MM.1S (cell line): ENCODE data around the gene CDK12.

Source experiments
- DNase-seq: peaks from one replicate; pipeline ENCODE4 v3.0.0-alpha.2; 2015
- H2AFZ ChIP-seq: fragments of 300-600 bp; sonication (generic); 2 replicates; pipeline ENCODE4 v1.6.0; 2016; ENCODE audit warnings: antibody characterized with exemption, low read length
- H3F3A ChIP-seq: fragments of 300-600 bp; sonication (generic); 2 replicates; pipeline ENCODE4 v1.6.1; 2016; ENCODE audit warnings: mild to moderate bottlenecking, antibody characterized with exemption, low read length, moderate library complexity, mixed read lengths; ENCODE audit not compliant: insufficient read depth
- H3K27ac ChIP-seq: fragments of 300-600 bp; sonication (generic); 2 replicates; pipeline ENCODE4 v1.5.1; 2016; ENCODE audit warnings: mild to moderate bottlenecking, low read length
- H3K27me3 ChIP-seq: fragments of 300-600 bp; sonication (generic); replicated peaks from 2 replicates; pipeline ENCODE4 v1.6.0; 2016; ENCODE audit warnings: low read length; ENCODE audit not compliant: insufficient read depth
- H3K36me3 ChIP-seq: fragments of 300-600 bp; sonication (generic); replicated peaks from 2 replicates; pipeline ENCODE4 v1.6.1; 2016; ENCODE audit warnings: mild to moderate bottlenecking, low read length, mixed read lengths; ENCODE audit not compliant: insufficient read depth
- H3K4me1 ChIP-seq: fragments of 300-600 bp; sonication (generic); 2 replicates; pipeline ENCODE4 v1.6.1; 2016; ENCODE audit warnings: low read length, mixed read lengths
- H3K4me2 ChIP-seq: fragments of 300-600 bp; sonication (generic); 2 replicates; pipeline ENCODE4 v1.6.0; 2016; ENCODE audit warnings: low read depth, low read length
- H3K4me3 ChIP-seq: fragments of 300-600 bp; sonication (generic); 2 replicates; pipeline ENCODE4 v1.5.1; 2016; ENCODE audit warnings: low read length, mixed read lengths
- H3K79me2 ChIP-seq: fragments of 300-600 bp; sonication (generic); 2 replicates; pipeline ENCODE4 v1.6.1; 2016; ENCODE audit warnings: mixed run types, low read length, mixed read lengths
- H3K9ac ChIP-seq: fragments of 300-600 bp; sonication (generic); 2 replicates; pipeline ENCODE4 v1.6.1; 2016; ENCODE audit warnings: low read length, mixed read lengths
- H3K9me2 ChIP-seq: fragments of 300-600 bp; sonication (generic); replicated peaks from 2 replicates; pipeline ENCODE4 v1.6.1; 2016; ENCODE audit warnings: mild to moderate bottlenecking, low read length, mixed read lengths; ENCODE audit not compliant: insufficient read depth
- H3K9me3 ChIP-seq: fragments of 300-600 bp; sonication (generic); replicated peaks from 2 replicates; pipeline ENCODE4 v1.6.1; 2016; ENCODE audit warnings: mild to moderate bottlenecking, low read length, mixed read lengths; ENCODE audit not compliant: insufficient read depth
- H4K20me1 ChIP-seq: fragments of 300-600 bp; sonication (generic); 2 replicates; pipeline ENCODE4 v1.6.1; 2016; ENCODE audit warnings: mild to moderate bottlenecking, low read length, moderate library complexity, mixed read lengths; ENCODE audit not compliant: insufficient read depth
- CTCF ChIP-seq: fragments of 300-600 bp; sonication (generic); IDR thresholded peaks from 2 replicates; pipeline ENCODE4 v1.5.1; 2016; ENCODE audit warnings: antibody characterized with exemption, low read length, mixed read lengths
- EZH2 ChIP-seq: fragments of 300-600 bp; sonication (generic); optimal IDR thresholded peaks from 2 replicates; pipeline ENCODE3; 2017; ENCODE audit warnings: low read depth, mild to moderate bottlenecking, antibody characterized with exemption, low read length, mixed read lengths
- EZH2phosphoT487 ChIP-seq: fragments of 300-600 bp; sonication (generic); IDR thresholded peaks from 2 replicates; pipeline ENCODE4 v1.6.1; 2018; ENCODE audit warnings: antibody characterized with exemption, low read length

CDK12 gene

GRCh38 chr17:39443326-39443725 is 18.0 kb upstream of the CDK12 start:
- H2AFZ ChIP-seq = no peak overlapping the region
- H3K27ac ChIP-seq = no peak overlapping the region
- no peak overlapping the region for H3K4me2 ChIP-seq
- no peaks in the 10 kb centered on the region for H3K27me3 ChIP-seq
- no peaks in the 10 kb centered on the region for H4K20me1 ChIP-seq
- peaks cover 9% of the 10 kb centered on the region; the same call in 1 of the 2 replicates for H3K36me3 ChIP-seq
- H3K9me3 ChIP-seq = no peaks in the 10 kb centered on the region
- no peak overlapping the region for H3K9ac ChIP-seq
- TF ChIP-seq EZH2 = no peak
- no peak for TF ChIP-seq CTCF
- TF ChIP-seq EZH2phosphoT487 = no peak
- no peaks in the 10 kb centered on the region for H3K9me2 ChIP-seq
- no peaks in the 10 kb centered on the region for H3F3A ChIP-seq
- no peaks in the 10 kb centered on the region for H3K4me1 ChIP-seq
- no peak for DNase-seq
- H3K4me3 ChIP-seq = no peak overlapping the region
- peaks cover 33% of the 10 kb centered on the region for H3K79me2 ChIP-seq

DNA sequence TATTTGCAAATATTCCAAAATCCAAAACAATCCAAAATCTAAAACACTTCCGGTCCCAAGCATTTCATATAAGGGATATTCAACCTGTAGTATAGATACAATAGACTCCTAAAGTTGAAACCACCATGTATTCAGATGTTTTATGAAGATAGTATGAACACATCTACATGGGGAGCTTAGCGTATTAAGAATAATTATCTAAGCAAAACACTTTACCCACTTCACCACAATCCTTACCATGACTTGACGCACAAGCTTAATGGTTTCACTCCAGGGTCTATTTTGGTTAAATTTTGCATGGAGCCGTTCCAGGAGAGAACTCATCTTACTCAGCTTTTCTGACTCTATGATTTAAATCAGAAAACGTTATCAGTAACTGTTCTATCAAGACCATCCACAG is 13.7 kb upstream of the CDK12 start:
- Histone ChIP-seq H3K27ac (no peak overlapping the region), H3K9ac (no peak overlapping the region), H3K36me3 (peaks cover 6% of the 10 kb centered on the region; the same call in 1 of the 2 replicates), H3K4me2 (no peak overlapping the region), H3F3A (peaks cover 3% of the 10 kb centered on the region; the same call in 1 of the 2 replicates), H3K4me3 (no peak overlapping the region), H4K20me1 (no peaks in the 10 kb centered on the region), H3K79me2 (peaks cover 59% of the 10 kb centered on the region), H3K4me1 (peaks cover 3% of the 10 kb centered on the region), H2AFZ (no peak overlapping the region), H3K9me2 (no peaks in the 10 kb centered on the region), H3K27me3 (no peaks in the 10 kb centered on the region), H3K9me3 (no peaks in the 10 kb centered on the region)
- DNase-seq = no peak
- TF ChIP-seq EZH2 (no peak), CTCF (no peak), EZH2phosphoT487 (no peak)

DNA sequence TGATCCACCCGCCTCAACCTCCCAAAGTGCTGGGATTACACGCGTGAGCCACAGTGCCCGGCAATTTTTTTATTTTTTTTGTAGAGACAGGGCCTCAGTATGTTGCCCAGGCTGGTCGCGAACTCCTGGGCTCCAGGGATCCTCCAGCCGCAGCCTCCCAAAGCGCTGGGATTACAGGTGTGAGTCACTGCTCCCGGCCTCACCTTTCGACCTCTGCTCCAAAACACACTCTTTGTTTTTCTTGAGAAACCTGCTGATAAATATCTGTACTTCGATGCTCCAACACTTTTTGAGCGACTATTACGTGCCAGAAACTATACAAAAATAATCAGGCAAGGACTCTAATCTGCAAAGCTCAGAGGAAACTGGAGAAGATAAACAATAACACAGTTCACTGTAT is 11.2 kb upstream of the CDK12 start:
- Histone ChIP-seq H3K27ac (no peak overlapping the region), H3K9ac (peak overlapping the region; percentile 95; the same call in 1 of the 2 replicates), H3K27me3 (no peaks in the 10 kb centered on the region), H3K9me2 (no peaks in the 10 kb centered on the region), H2AFZ (no peak overlapping the region), H3K4me1 (peaks cover 3% of the 10 kb centered on the region), H3K36me3 (peaks cover 3% of the 10 kb centered on the region; the same call in 1 of the 2 replicates), H3K9me3 (no peaks in the 10 kb centered on the region), H3K4me3 (peak overlapping the region; percentile 99), H3F3A (peaks cover 3% of the 10 kb centered on the region; the same call in 1 of the 2 replicates), H3K79me2 (peaks cover 51% of the 10 kb centered on the region), H3K4me2 (peak overlapping the region; percentile 86), H4K20me1 (no peaks in the 10 kb centered on the region)
- DNase-seq = no peak
- TF ChIP-seq CTCF = no peak
- TF ChIP-seq EZH2phosphoT487 = no peak
- TF ChIP-seq EZH2 = no peak
